AG04450 (cell line): ENCODE data around the gene TBX1. TPM values are rescaled to one million over a fixed set of nuclear protein-coding genes. Genes with fewer than 3 reads are reported as not detected.
A peak's percentile ranks its signal among the peaks of the same experiment; 100 is the strongest.

ENCODE experiments used
- CTCF ChIA-PET: fragments of 300-600, 350-600 bp; formaldehyde crosslinking; extraction: SDS; loops from one replicate; lab custom pipeline; 2022; ENCODE audit warnings: antibody characterized with exemption, inconsistent platforms; lab: Charles Lee
- POLR2A ChIA-PET: fragments of 350-600 bp; formaldehyde crosslinking; extraction: SDS; loops from one replicate; lab custom pipeline; 2021; ENCODE audit warnings: antibody characterized with exemption, inconsistent platforms; lab: Yijun Ruan, JAX
- DNase-seq: peaks from one replicate; pipeline ENCODE4 v3.0.0-alpha.2; 2011; ENCODE audit warnings: low read depth, low spot score
- H3K27ac ChIP-seq: one replicate; pipeline ENCODE4 v1.5.1; 2012; ENCODE audit warnings: low read depth, low read length, control low read depth
- H3K27me3 ChIP-seq: one replicate; pipeline ENCODE4 v1.6.0; 2012; ENCODE audit warnings: low read length; ENCODE audit not compliant: control insufficient read depth, insufficient read depth
- H3K4me3 ChIP-seq: 2 replicates; pipeline ENCODE4 v1.5.1; 2011; ENCODE audit warnings: mild to moderate bottlenecking, low read depth, low read length, control low read depth
- H3K9me3 ChIP-seq: 2 replicates; pipeline ENCODE4 v1.5.1; 2012; ENCODE audit warnings: low read length; ENCODE audit not compliant: control insufficient read depth, insufficient read depth
- CTCF ChIP-seq: IDR thresholded peaks from 2 replicates; pipeline ENCODE4 v1.5.1; 2011; ENCODE audit warnings: low read depth, low read length, control low read depth, inconsistent platforms
- polyA plus RNA-seq: library from polyadenylated mRNA; depleted of rRNA; stranded (reverse); fragments of >200 nt; gene quantifications from 2 replicates; pipeline ENCODE4 v1.2.3, GENCODE V29; 2011

The TBX1 gene
- polyA plus RNA-seq, 1 experiment = not detected

GRCh38 chr22:19717691-19718455 lies 42.7 kb upstream of the TBX1 start:
- DNase-seq = peak; percentile 7
- Histone ChIP-seq H3K4me3 (peak overlapping the region; percentile 66), H3K27ac (no peak overlapping the region), H3K9me3 (peaks cover 13% of the 10 kb centered on the region; the same call in 1 of the 2 replicates), H3K27me3 (peaks cover 4% of the 10 kb centered on the region)
- CTCF ChIA-PET = no interaction called here
- peak; percentile 69 for TF ChIP-seq CTCF
- POLR2A ChIA-PET = no interaction called here

- H3K27ac ChIP-seq = no peak overlapping the region
- POLR2A ChIA-PET = no interaction called here
Measured at GRCh38 chr22:19718456-19719049, 42.0 kb upstream of the TBX1 start.

GRCh38 chr22:19719050-19719482 lies 41.5 kb upstream of the TBX1 start:
- ChIA-PET CTCF (interaction anchor here (2.7 kb wide), 1 partner anchor 11 kb away, joined by 9 read pairs; no protein-coding TSS in a partner anchor), POLR2A (no interaction called here)
- Histone ChIP-seq H3K27me3 (no peaks in the 10 kb centered on the region), H3K9me3 (peaks cover 17% of the 10 kb centered on the region; the same call in 1 of the 2 replicates), H3K4me3 (peak overlapping the region; percentile 66), H3K27ac (no peak overlapping the region)
- DNase-seq = no peak
- TF ChIP-seq CTCF = no peak

More at GRCh38 chr22:19718456-19719049, 42.0 kb upstream of the TBX1 start:
- CTCF ChIA-PET = no interaction called here
- no peak for TF ChIP-seq CTCF
- no peaks in the 10 kb centered on the region for H3K27me3 ChIP-seq
- peak overlapping the region; percentile 66 for H3K4me3 ChIP-seq
- no peak for DNase-seq
- H3K9me3 ChIP-seq = peaks cover 17% of the 10 kb centered on the region; the same call in 1 of the 2 replicates

GRCh38 chr22:19719488-19720021 lies 41.0 kb upstream of the TBX1 start:
- TF ChIP-seq CTCF = no peak
- DNase-seq = no peak
- H3K4me3 ChIP-seq = peak overlapping the region; percentile 66; the same call in 1 of the 2 replicates
- H3K27me3 ChIP-seq = peaks cover 1% of the 10 kb centered on the region
- ChIA-PET CTCF (interaction anchor here (2.7 kb wide), 1 partner anchor 10 kb away, joined by 9 read pairs; no protein-coding TSS in a partner anchor), POLR2A (interaction anchor here (0.7 kb wide), 1 partner anchor 297 kb away, joined by 3 read pairs; no protein-coding TSS in a partner anchor)
- peaks cover 19% of the 10 kb centered on the region; the same call in 1 of the 2 replicates for H3K9me3 ChIP-seq
- H3K27ac ChIP-seq = no peak overlapping the region
